Gastrocnemius medialis (tissue), 4 donors: Measurements from ENCODE around the gene KHDC1.

Experiments used
- CTCF ChIP-seq, 5 experiments: fragments of 450-650 bp in 3 of 5; fragments of 200-600 bp in 2 of 5; sonication (generic) in 2 of 5; IDR thresholded peaks in 4 of 5; conservative IDR thresholded peaks in 1 of 5; 1 replicate in 4 of 5; 2 replicates in 1 of 5; pipeline ENCODE4 v1.5.1; 2016 to 2019; ENCODE audit warnings: antibody characterized with exemption in 5 of 5, mild to moderate bottlenecking in 3 of 5, moderate library complexity in 3 of 5
- POLR2A ChIP-seq, 2 donors: fragments of 450-650 bp; IDR thresholded peaks; one replicate each; pipeline ENCODE4 v1.6.1; 2017; ENCODE audit warnings: antibody characterized with exemption in 2 of 2, mild to moderate bottlenecking in 2 of 2, moderate library complexity in 2 of 2

- TF ChIP-seq CTCF (IDR thresholded peaks at IDR 0.05 in 4 of 5, conservative IDR thresholded peaks at IDR 0.05 in 1 of 5) (no peak), POLR2A (IDR thresholded peaks at IDR 0.05) (no peak)
Observed at GRCh38 chr6:73236144-73236750, 26.7 kb downstream of the KHDC1 start.
